CD4-positive, CD25-positive, alpha-beta regulatory T cell (primary cell): Measurements from ENCODE around the gene CCR8. TPM values are rescaled to one million over a fixed set of nuclear protein-coding genes. Genes with fewer than 3 reads are reported as not detected.
A peak's percentile ranks its signal among the peaks of the same experiment; 100 is the strongest.

ENCODE experiments used
- ATAC-seq, 2 donors: fragments of 150-1000 bp; cut with Tn5 transposase; one replicate each; pipeline ENCODE4 v1.10.0; 2021; ENCODE audit warnings: low read depth in 2 of 2, moderate number of reproducible peaks in 2 of 2, moderate library complexity in 1 of 2
- DNase-seq, 3 donors: peaks; one replicate each; pipeline versions ENCODE4 v3.0.0 to v3.0.0-alpha.2; 2012 to 2022; ENCODE audit warnings: mixed read lengths in 1 of 3
- H3K27ac ChIP-seq: one replicate; pipeline ENCODE4 v1.7.0; 2013; ENCODE audit warnings: mild to moderate bottlenecking, low read length; ENCODE audit not compliant: insufficient read depth, poor library complexity, severe bottlenecking
- H3K27me3 ChIP-seq: one replicate; pipeline ENCODE4 v1.7.0; 2013; ENCODE audit warnings: low read length; ENCODE audit not compliant: control insufficient read depth, insufficient read depth
- H3K36me3 ChIP-seq: one replicate; pipeline ENCODE4 v1.7.0; 2013; ENCODE audit warnings: mild to moderate bottlenecking, low read length, moderate library complexity; ENCODE audit not compliant: control insufficient read depth, insufficient read depth
- H3K4me1 ChIP-seq: 2 replicates; pipeline ENCODE4 v1.7.0; 2013; ENCODE audit warnings: mild to moderate bottlenecking, low read length; ENCODE audit not compliant: insufficient read depth, control insufficient read depth, poor library complexity, severe bottlenecking
- H3K4me3 ChIP-seq: one replicate; pipeline ENCODE4 v1.7.0; 2013; ENCODE audit warnings: low read depth, mild to moderate bottlenecking, low read length, moderate library complexity
- H3K9me3 ChIP-seq, 2 experiments: 1 replicate in 1 of 2; 2 replicates in 1 of 2; pipeline ENCODE4 v1.7.0; 2013; ENCODE audit warnings: low read length in 2 of 2, mild to moderate bottlenecking in 1 of 2, moderate library complexity in 1 of 2; ENCODE audit not compliant: control insufficient read depth in 2 of 2
- H3K27ac Mint-ChIP-seq, 3 donors: one replicate each; pipeline ENCODE4 v1.8.0; 2020 to 2022; ENCODE audit warnings: mild to moderate bottlenecking in 3 of 3, mixed read lengths in 3 of 3, moderate library complexity in 2 of 3
- H3K27me3 Mint-ChIP-seq: one replicate; pipeline ENCODE4 v1.8.0; 2022; ENCODE audit warnings: mild to moderate bottlenecking, mixed read lengths
- H3K36me3 Mint-ChIP-seq: one replicate; pipeline ENCODE4 v1.8.0; 2020; ENCODE audit warnings: mixed read lengths
- H3K4me1 Mint-ChIP-seq, 4 donors: one replicate each; pipeline ENCODE4 v1.8.0; 2020 to 2022; ENCODE audit warnings: mixed read lengths in 4 of 4, mild to moderate bottlenecking in 1 of 4
- H3K4me3 Mint-ChIP-seq, 4 donors: one replicate each; pipeline ENCODE4 v1.8.0; 2020 to 2022; ENCODE audit warnings: mild to moderate bottlenecking in 4 of 4, mixed read lengths in 4 of 4, moderate library complexity in 3 of 4
- H3K9me3 Mint-ChIP-seq, 7 donors: one replicate each; pipeline ENCODE4 v1.8.0; 2020 to 2022; ENCODE audit warnings: mixed read lengths in 7 of 7, mild to moderate bottlenecking in 3 of 7, moderate library complexity in 2 of 7
- polyA plus RNA-seq, 4 donors: library from polyadenylated mRNA; unstranded; fragments of 300-500 nt; fragmentation: Illumina TruSeq; gene quantifications; one replicate each; pipeline ENCODE4 v1.2.3, GENCODE V29; 2021
- total RNA-seq: library from RNA; stranded (reverse); gene quantifications from one replicate; pipeline ENCODE4 v1.2.3, GENCODE V29; 2022

Gene CCR8
- total and polyA plus RNA-seq, 5 donors from 2014 or later, result 33.6 to 87.2 (median 53.5) TPM

GRCh38 chr3:39338201-39338600, 8.7 kb downstream of the CCR8 start:
- Mint-ChIP-seq H3K4me1 (peaks cover 8 to 34% (median 21%) of the 10 kb centered on the region in 4 donors), H3K27me3 (no peaks in the 10 kb centered on the region), H3K27ac (no peak overlapping the region), H3K36me3 (peaks cover 8% of the 10 kb centered on the region), H3K4me3 (no peak overlapping the region), H3K9me3 (peaks cover 0 to 5% (median 0%) of the 10 kb centered on the region in 7 donors)
- H3K36me3 ChIP-seq, result peaks cover 7% of the 10 kb centered on the region
- peaks cover 6% of the 10 kb centered on the region for H3K4me1 ChIP-seq
- H3K27ac ChIP-seq, result no peak overlapping the region
- H3K27me3 ChIP-seq, result no peaks in the 10 kb centered on the region
- ATAC-seq (no peak), DNase-seq (no peak)
- no peaks in the 10 kb centered on the region for H3K9me3 ChIP-seq
- no peak overlapping the region for H3K4me3 ChIP-seq

- Mint-ChIP-seq H3K9me3 (peaks cover 0 to 5% (median 0%) of the 10 kb centered on the region in 7 donors), H3K27ac (no peak overlapping the region), H3K36me3 (peaks cover 8% of the 10 kb centered on the region), H3K4me1 (peaks cover 5 to 27% (median 21%) of the 10 kb centered on the region in 4 donors), H3K4me3 (no peak overlapping the region), H3K27me3 (no peaks in the 10 kb centered on the region)
- Histone ChIP-seq H3K4me1 (peaks cover 6% of the 10 kb centered on the region), H3K27me3 (no peaks in the 10 kb centered on the region), H3K36me3 (peaks cover 6% of the 10 kb centered on the region), H3K4me3 (no peak overlapping the region), H3K9me3 (no peaks in the 10 kb centered on the region), H3K27ac (no peak overlapping the region)
- ATAC-seq (no peak), DNase-seq (no peak)
These were observed 9.6 kb downstream of the CCR8 start for GRCh38 chr3:39339086-39339485.

- Mint-ChIP-seq H3K4me3 (no peak overlapping the region), H3K36me3 (no peaks in the 10 kb centered on the region), H3K27ac (no peak overlapping the region), H3K4me1 (peaks cover 16 to 29% (median 23%) of the 10 kb centered on the region in 4 donors), H3K27me3 (no peaks in the 10 kb centered on the region), H3K9me3 (no peaks in the 10 kb centered on the region)
- no peaks in the 10 kb centered on the region for H3K9me3 ChIP-seq
- no peaks in the 10 kb centered on the region for H3K27me3 ChIP-seq
- peaks cover 5% of the 10 kb centered on the region for H3K36me3 ChIP-seq
- H3K27ac ChIP-seq, result no peak overlapping the region
- no peak overlapping the region for H3K4me3 ChIP-seq
- peaks cover 18% of the 10 kb centered on the region for H3K4me1 ChIP-seq
- no peak for DNase-seq
- no peak for ATAC-seq
These were observed 13.7 kb downstream of the CCR8 start for GRCh38 chr3:39343076-39343717.

DNA sequence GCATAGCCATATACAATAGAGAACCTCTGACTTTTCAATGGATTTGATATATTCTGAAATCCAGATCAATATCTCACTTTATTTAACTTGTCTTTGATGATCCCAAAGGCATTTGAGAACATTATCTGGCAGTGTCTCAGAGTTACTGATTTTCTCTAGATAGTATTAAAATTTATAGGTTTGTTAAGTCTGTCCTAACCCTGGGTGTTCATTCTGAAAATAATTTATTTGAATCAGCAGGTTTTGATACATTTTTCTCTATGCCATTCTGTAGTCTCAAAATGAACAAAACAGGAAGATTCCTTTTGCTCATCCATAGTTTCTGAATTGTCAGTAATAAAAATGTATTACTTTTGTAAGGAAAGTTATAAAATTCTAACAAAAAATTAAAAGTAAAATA, 14.3 kb downstream of the CCR8 start:
- Histone ChIP-seq H3K36me3 (peaks cover 2% of the 10 kb centered on the region), H3K9me3 (no peaks in the 10 kb centered on the region), H3K4me3 (no peak overlapping the region), H3K27me3 (no peaks in the 10 kb centered on the region), H3K27ac (no peak overlapping the region), H3K4me1 (peaks cover 18% of the 10 kb centered on the region)
- Mint-ChIP-seq H3K4me1 (peaks cover 18 to 29% (median 24%) of the 10 kb centered on the region in 4 donors), H3K4me3 (no peak overlapping the region), H3K9me3 (no peaks in the 10 kb centered on the region), H3K27me3 (no peaks in the 10 kb centered on the region), H3K27ac (no peak overlapping the region), H3K36me3 (no peaks in the 10 kb centered on the region)
- DNase-seq (no peak), ATAC-seq (no peak)

GRCh38 chr3:39344746-39345344, 15.3 kb downstream of the CCR8 start:
- Histone ChIP-seq H3K27ac (no peak overlapping the region), H3K9me3 (no peaks in the 10 kb centered on the region), H3K4me3 (no peak overlapping the region), H3K36me3 (no peaks in the 10 kb centered on the region), H3K4me1 (peaks cover 18% of the 10 kb centered on the region), H3K27me3 (no peaks in the 10 kb centered on the region)
- ATAC-seq, result no peak
- Mint-ChIP-seq H3K36me3 (no peaks in the 10 kb centered on the region), H3K9me3 (no peaks in the 10 kb centered on the region), H3K27me3 (no peaks in the 10 kb centered on the region), H3K4me1 (peaks cover 20 to 31% (median 28%) of the 10 kb centered on the region in 4 donors), H3K27ac (no peak overlapping the region), H3K4me3 (no peak overlapping the region)
- no peak for DNase-seq

DNA sequence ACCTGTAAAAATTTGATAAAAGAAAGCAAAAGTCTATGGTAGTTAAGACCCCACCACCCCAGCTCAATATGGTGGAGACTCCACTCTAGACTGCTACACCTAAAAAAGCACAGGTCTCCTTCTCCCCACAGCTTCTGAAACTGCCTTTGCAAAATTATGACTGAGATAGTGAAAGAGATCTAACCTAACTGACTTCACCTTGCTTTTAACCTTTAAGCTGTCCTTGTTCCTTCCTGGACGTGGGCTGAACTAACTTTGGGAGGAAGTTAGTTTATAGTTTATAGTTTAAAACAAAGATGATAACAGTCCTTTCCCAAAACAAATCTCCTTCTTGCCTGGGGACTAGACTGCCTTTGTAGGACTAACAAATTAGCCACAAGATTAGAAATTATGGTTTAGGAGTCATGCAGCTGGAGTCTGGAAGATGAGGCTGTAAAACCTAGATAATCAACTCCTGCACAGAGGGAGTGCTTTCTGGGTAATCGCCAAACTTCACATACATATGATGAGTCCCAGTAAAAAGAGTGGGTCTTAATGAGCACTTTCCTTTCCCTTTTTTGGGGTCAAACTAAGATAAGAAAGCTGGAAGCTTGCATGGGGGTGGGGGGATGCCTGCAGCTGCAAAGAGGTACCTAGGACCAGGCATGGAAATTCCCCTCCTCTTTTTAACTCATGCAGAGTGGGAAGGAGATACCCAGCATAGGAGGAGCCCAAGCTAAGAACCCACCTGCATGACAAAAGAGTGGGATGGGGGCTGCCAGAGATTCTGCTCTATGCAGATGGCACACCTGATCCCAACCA, 17.5 kb downstream of the CCR8 start:
- Histone ChIP-seq H3K4me3 (peak overlapping the region; percentile 24), H3K27ac (no peak overlapping the region), H3K9me3 (no peaks in the 10 kb centered on the region), H3K27me3 (no peaks in the 10 kb centered on the region), H3K4me1 (peaks cover 18% of the 10 kb centered on the region), H3K36me3 (no peaks in the 10 kb centered on the region)
- Mint-ChIP-seq H3K9me3 (no peaks in the 10 kb centered on the region), H3K36me3 (no peaks in the 10 kb centered on the region), H3K4me1 (peaks cover 15 to 45% (median 37%) of the 10 kb centered on the region in 4 donors), H3K27ac (peak overlapping the region in 1 of 3 donors; percentile 43), H3K27me3 (no peaks in the 10 kb centered on the region), H3K4me3 (peak overlapping the region in 3 of 4 donors; percentile 0 to 45 (median 12))
- peak in 1 of 3 donors; percentile 73 for DNase-seq
- no peak for ATAC-seq

- H3K36me3 Mint-ChIP-seq, result no peaks in the 10 kb centered on the region
- H3K4me3 Mint-ChIP-seq, result no peak overlapping the region
- H3K9me3 ChIP-seq, result no peaks in the 10 kb centered on the region
- no peaks in the 10 kb centered on the region for H3K27me3 ChIP-seq
- DNase-seq (no peak), ATAC-seq (no peak)
- H3K36me3 ChIP-seq, result no peaks in the 10 kb centered on the region
- H3K27me3 Mint-ChIP-seq, result no peaks in the 10 kb centered on the region
- H3K9me3 Mint-ChIP-seq, result no peaks in the 10 kb centered on the region
- H3K4me1 ChIP-seq, result peaks cover 18% of the 10 kb centered on the region
- no peak overlapping the region for H3K27ac ChIP-seq
- H3K27ac Mint-ChIP-seq, result peak overlapping the region in 2 of 3 donors; percentile 36 to 79
- H3K4me1 Mint-ChIP-seq, result peaks cover 14 to 48% (median 37%) of the 10 kb centered on the region in 4 donors
- no peak overlapping the region for H3K4me3 ChIP-seq
These were observed 18.0 kb downstream of the CCR8 start for GRCh38 chr3:39347586-39347876.
